Neural cell (in vitro differentiated cells): ENCODE data around the gene GBP3.

Source experiments
- CTCF ChIP-seq: fragments of 450-650 bp; IDR thresholded peaks from 2 replicates; pipeline ENCODE4 v1.5.1; 2014; ENCODE audit warnings: antibody characterized with exemption, mild to moderate bottlenecking, moderate library complexity; ENCODE audit not compliant: poor library complexity, severe bottlenecking
- EZH2 ChIP-seq: fragments of 200-600, 300-800 bp; shearing (Covaris generic), sonication (generic); IDR thresholded peaks from 2 replicates; pipeline ENCODE4 v1.6.1; 2014; ENCODE audit warnings: antibody characterized with exemption, low read length, borderline replicate concordance, mild to moderate bottlenecking; ENCODE audit not compliant: insufficient read depth, poor library complexity, severe bottlenecking
- MXI1 ChIP-seq: fragments of 450-650 bp; conservative IDR thresholded peaks from 2 replicates; pipeline ENCODE4 v1.6.1; 2014; ENCODE audit warnings: antibody characterized with exemption, mild to moderate bottlenecking; ENCODE audit not compliant: poor library complexity, severe bottlenecking
- RAD21 ChIP-seq: fragments of 450-650 bp; conservative IDR thresholded peaks from 2 replicates; pipeline ENCODE4 v1.6.1; 2014; ENCODE audit warnings: antibody characterized with exemption, mild to moderate bottlenecking, moderate library complexity
- REST ChIP-seq: IDR thresholded peaks from 2 replicates; pipeline ENCODE4 v1.6.1; 2012; ENCODE audit warnings: borderline replicate concordance
- SMC3 ChIP-seq: fragments of 450-650 bp; conservative IDR thresholded peaks from 2 replicates; pipeline ENCODE4 v1.6.1; 2014; ENCODE audit warnings: antibody characterized with exemption, mild to moderate bottlenecking, moderate library complexity; ENCODE audit not compliant: poor library complexity

GRCh38 chr1:89043940-89044339 is 21.3 kb upstream of the GBP3 start:
- TF ChIP-seq CTCF (no peak), REST (no peak), SMC3 (no peak), EZH2 (no peak), RAD21 (no peak), MXI1 (no peak)
